SJCRH30 (cell line): ENCODE results near the gene WDR70. TPM values are rescaled to one million over a fixed set of nuclear protein-coding genes. Genes with fewer than 3 reads are reported as not detected.

Source experiments
- DNase-seq, 2 experiments: peaks; one replicate each; pipeline ENCODE4 v3.0.0-alpha.2; 2015 to 2020
- H3K27ac ChIP-seq: fragments of 250-450 bp; sonication (Bioruptor Pico); 2 replicates; pipeline ENCODE4 v1.5.1; 2020; ENCODE audit warnings: mild to moderate bottlenecking, moderate library complexity
- H3K27me3 ChIP-seq: fragments of 250-450 bp; sonication (Bioruptor Pico); 2 replicates; pipeline ENCODE4 v1.5.1; 2020; ENCODE audit warnings: mild to moderate bottlenecking, moderate library complexity
- H3K36me3 ChIP-seq: fragments of 250-450 bp; sonication (Bioruptor Pico); 2 replicates; pipeline ENCODE4 v1.5.1; 2020; ENCODE audit warnings: mild to moderate bottlenecking, moderate library complexity
- H3K4me1 ChIP-seq: fragments of 250-450 bp; sonication (Bioruptor Pico); 2 replicates; pipeline ENCODE4 v1.5.1; 2020; ENCODE audit warnings: mild to moderate bottlenecking, moderate library complexity
- H3K4me3 ChIP-seq: fragments of 250-450 bp; sonication (Bioruptor Pico); 2 replicates; pipeline ENCODE4 v1.5.1; 2020; ENCODE audit warnings: mild to moderate bottlenecking, moderate library complexity
- H3K9me3 ChIP-seq: fragments of 250-450 bp; sonication (Bioruptor Pico); replicated peaks from 2 replicates; pipeline ENCODE4 v1.5.1; 2020; ENCODE audit warnings: mild to moderate bottlenecking, moderate library complexity
- total RNA-seq: library from RNA; depleted of rRNA; stranded (reverse); fragments of >200 nt; shearing (Covaris generic); gene quantifications from 2 replicates; pipeline ENCODE4 v1.2.3, GENCODE V29; 2014

Gene WDR70
- total RNA-seq, 1 experiment from 2014 or later = 47.8 TPM

GRCh38 chr5:37723162-37723961 lies 344.2 kb downstream of the WDR70 start:
- Histone ChIP-seq H3K36me3 (peaks cover 10% of the 10 kb centered on the region), H3K9me3 (no peaks in the 10 kb centered on the region), H3K4me1 (peaks cover 55% of the 10 kb centered on the region), H3K27ac (peak overlapping the region; percentile 93), H3K4me3 (peak overlapping the region; percentile 16), H3K27me3 (no peaks in the 10 kb centered on the region)
- DNase-seq = peak; percentile 84 to 92

GRCh38 chr5:37724395-37725125 lies 345.4 kb downstream of the WDR70 start:
- Histone ChIP-seq H3K9me3 (no peaks in the 10 kb centered on the region), H3K36me3 (peaks cover 10% of the 10 kb centered on the region), H3K4me3 (no peak overlapping the region), H3K27ac (no peak overlapping the region; the same call in 1 of the 2 replicates), H3K4me1 (peaks cover 47% of the 10 kb centered on the region), H3K27me3 (no peaks in the 10 kb centered on the region)
- no peak for DNase-seq

GRCh38 chr5:37725185-37725584 lies 346.1 kb downstream of the WDR70 start:
- H3K9me3 ChIP-seq = no peaks in the 10 kb centered on the region
- no peak for DNase-seq
- H3K4me1 ChIP-seq = peaks cover 44% of the 10 kb centered on the region
- H3K27me3 ChIP-seq = no peaks in the 10 kb centered on the region
- no peak overlapping the region for H3K27ac ChIP-seq
- H3K36me3 ChIP-seq = peaks cover 10% of the 10 kb centered on the region
- H3K4me3 ChIP-seq = no peak overlapping the region

GRCh38 chr5:37727238-37727637 lies 348.1 kb downstream of the WDR70 start:
- peaks cover 10% of the 10 kb centered on the region for H3K36me3 ChIP-seq
- DNase-seq = no peak
- peaks cover 23% of the 10 kb centered on the region for H3K4me1 ChIP-seq
- H3K27ac ChIP-seq = no peak overlapping the region
- H3K9me3 ChIP-seq = no peaks in the 10 kb centered on the region
- no peaks in the 10 kb centered on the region for H3K27me3 ChIP-seq
- H3K4me3 ChIP-seq = no peak overlapping the region

- Histone ChIP-seq H3K36me3 (peaks cover 14% of the 10 kb centered on the region), H3K27ac (no peak overlapping the region), H3K4me3 (no peak overlapping the region), H3K27me3 (no peaks in the 10 kb centered on the region), H3K9me3 (no peaks in the 10 kb centered on the region), H3K4me1 (peaks cover 10% of the 10 kb centered on the region)
- no peak for DNase-seq
Observed at GRCh38 chr5:37730896-37731455, 351.9 kb downstream of the WDR70 start.

GRCh38 chr5:37734114-37734513 lies 355.0 kb downstream of the WDR70 start:
- peaks cover 4% of the 10 kb centered on the region; the same call in 1 of the 2 replicates for H3K36me3 ChIP-seq
- DNase-seq = no peak
- no peak overlapping the region for H3K4me3 ChIP-seq
- no peaks in the 10 kb centered on the region for H3K27me3 ChIP-seq
- H3K27ac ChIP-seq = no peak overlapping the region
- peaks cover 40% of the 10 kb centered on the region for H3K4me1 ChIP-seq
- H3K9me3 ChIP-seq = no peaks in the 10 kb centered on the region

GRCh38 chr5:37735649-37736347 lies 356.7 kb downstream of the WDR70 start:
- peaks cover 53% of the 10 kb centered on the region for H3K4me1 ChIP-seq
- 0 out of 2 replicates have a peak, but pooled peaks cover 4% of the 10 kb centered on the region for H3K36me3 ChIP-seq
- H3K4me3 ChIP-seq = no peak overlapping the region
- peak overlapping the region; percentile 96 for H3K27ac ChIP-seq
- DNase-seq = peak; percentile 83 to 91
- no peaks in the 10 kb centered on the region for H3K9me3 ChIP-seq
- no peaks in the 10 kb centered on the region for H3K27me3 ChIP-seq

GRCh38 chr5:37736397-37736796 lies 357.3 kb downstream of the WDR70 start:
- H3K27ac ChIP-seq = peak overlapping the region; percentile 96
- H3K9me3 ChIP-seq = no peaks in the 10 kb centered on the region; the same call in 1 of the 2 replicates
- no peak overlapping the region for H3K4me3 ChIP-seq
- peaks cover 53% of the 10 kb centered on the region for H3K4me1 ChIP-seq
- H3K36me3 ChIP-seq = 0 out of 2 replicates have a peak, but pooled peaks cover 4% of the 10 kb centered on the region
- no peaks in the 10 kb centered on the region for H3K27me3 ChIP-seq
- DNase-seq = peak in 1 of 2 experiments; percentile 60

- Histone ChIP-seq H3K9me3 (peaks cover 4% of the 10 kb centered on the region; the same call in 1 of the 2 replicates), H3K4me1 (peaks cover 53% of the 10 kb centered on the region), H3K27ac (peak overlapping the region; percentile 96), H3K27me3 (no peaks in the 10 kb centered on the region), H3K4me3 (no peak overlapping the region), H3K36me3 (0 out of 2 replicates have a peak, but pooled peaks cover 4% of the 10 kb centered on the region)
- peak; percentile 56 to 71 for DNase-seq
Observed at GRCh38 chr5:37737326-37738056, 358.4 kb downstream of the WDR70 start.

- Histone ChIP-seq H3K9me3 (peaks cover 4% of the 10 kb centered on the region; the same call in 1 of the 2 replicates), H3K36me3 (peaks cover 2% of the 10 kb centered on the region; the same call in 1 of the 2 replicates), H3K4me1 (peaks cover 53% of the 10 kb centered on the region), H3K27ac (peak overlapping the region; percentile 96), H3K4me3 (peak overlapping the region; percentile 1; the same call in 1 of the 2 replicates), H3K27me3 (no peaks in the 10 kb centered on the region)
- peak; percentile 88 to 99 for DNase-seq
Observed at GRCh38 chr5:37738057-37738691, 359.1 kb downstream of the WDR70 start.

GRCh38 chr5:37738865-37739488 lies 359.9 kb downstream of the WDR70 start:
- peaks cover 53% of the 10 kb centered on the region for H3K4me1 ChIP-seq
- peaks cover 4% of the 10 kb centered on the region for H3K9me3 ChIP-seq
- no peak for DNase-seq
- no peak overlapping the region for H3K4me3 ChIP-seq
- peaks cover 2% of the 10 kb centered on the region; the same call in 1 of the 2 replicates for H3K36me3 ChIP-seq
- no peaks in the 10 kb centered on the region for H3K27me3 ChIP-seq
- H3K27ac ChIP-seq = peak overlapping the region; percentile 96

- Histone ChIP-seq H3K9me3 (peaks cover 9% of the 10 kb centered on the region), H3K36me3 (peaks cover 3% of the 10 kb centered on the region; the same call in 1 of the 2 replicates), H3K27me3 (no peaks in the 10 kb centered on the region), H3K4me3 (no peak overlapping the region), H3K27ac (peak overlapping the region; percentile 7; the same call in 1 of the 2 replicates), H3K4me1 (peaks cover 53% of the 10 kb centered on the region)
- no peak for DNase-seq
Observed at GRCh38 chr5:37739817-37740261, 360.7 kb downstream of the WDR70 start.
